ENCODE measurements around the gene PDZD7.

DNA sequence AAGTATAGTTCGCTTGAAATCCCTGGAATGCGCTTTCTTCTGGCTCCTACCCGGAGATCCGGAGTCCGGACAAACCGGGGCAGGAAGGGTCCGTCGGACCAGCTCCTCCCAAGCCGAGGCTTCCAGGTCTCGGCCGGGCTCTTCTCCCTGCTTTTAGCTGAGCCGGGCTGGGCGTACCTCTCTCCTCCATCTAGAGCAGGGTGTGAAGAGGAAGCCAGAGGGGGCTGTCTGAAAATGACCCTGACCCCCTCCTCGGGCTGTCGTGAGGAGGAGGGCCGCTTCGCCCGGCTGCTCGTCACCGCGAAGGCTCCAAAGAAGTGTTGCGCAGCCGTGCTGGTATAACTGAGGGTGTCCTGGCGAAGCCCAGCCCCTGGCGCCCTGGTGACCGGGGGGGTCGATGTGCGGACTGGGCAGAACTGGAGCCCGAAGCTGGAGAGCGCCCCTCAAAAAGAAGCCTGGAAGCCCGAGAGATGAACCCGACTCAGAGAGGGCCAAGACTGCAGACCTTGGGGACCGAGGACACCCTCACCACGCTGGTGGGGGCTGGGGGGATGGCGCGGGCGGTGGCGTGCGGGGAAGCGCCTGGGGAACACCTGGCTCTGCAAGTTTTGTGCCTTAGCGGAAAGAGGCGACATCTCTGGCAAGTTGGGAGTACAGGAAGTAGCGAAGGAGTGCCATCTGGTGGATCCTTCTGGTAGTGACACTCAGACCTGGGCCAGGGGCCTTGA is 36.6 kb upstream of the PDZD7 start:
- TF ChIP-seq POLR2A (IDR thresholded peaks at IDR 0.05) (no peak), CTCF (IDR thresholded peaks at IDR 0.05) (peak; percentile 88 to 92 (median 90))
